Memory B cell (primary cell): ENCODE measurements around the gene PPP6R2.
"Not testable (repeated sequence)": the region's sequence is repeated elsewhere in the genome, so short reads cannot be mapped to it uniquely, and the experiment has no call there.

Experiments
- ATAC-seq: fragments of 150-1000 bp; cut with Tn5 transposase; 2 replicates; pipeline ENCODE4 v1.10.0; 2021; ENCODE audit warnings: low read depth, mild to moderate bottlenecking, moderate library complexity
- DNase-seq, 2 donors: peaks; one replicate each; pipeline ENCODE4 v3.0.0; 2022; ENCODE audit warnings: low spot score in 2 of 2
- H3K27ac Mint-ChIP-seq: one replicate; pipeline ENCODE4 v1.8.0; 2022; ENCODE audit warnings: mild to moderate bottlenecking, moderate library complexity, mixed read lengths
- H3K27me3 Mint-ChIP-seq: one replicate; pipeline ENCODE4 v1.8.0; 2022; ENCODE audit warnings: mixed read lengths
- H3K36me3 Mint-ChIP-seq: one replicate; pipeline ENCODE4 v1.8.0; 2022; ENCODE audit warnings: mild to moderate bottlenecking, mixed read lengths
- H3K4me1 Mint-ChIP-seq: one replicate; pipeline ENCODE4 v1.8.0; 2022; ENCODE audit warnings: mixed read lengths
- H3K4me3 Mint-ChIP-seq: one replicate; pipeline ENCODE4 v1.8.0; 2022; ENCODE audit warnings: mild to moderate bottlenecking, moderate library complexity, mixed read lengths
- H3K9me3 Mint-ChIP-seq: one replicate; pipeline ENCODE4 v1.8.0; 2022; ENCODE audit warnings: mixed read lengths

Gene PPP6R2

GRCh38 chr22:50420581-50420980 lies 77.5 kb downstream of the PPP6R2 start:
- H3K27me3 Mint-ChIP-seq: no peaks in the 10 kb centered on the region
- no peak for DNase-seq
- H3K4me1 Mint-ChIP-seq: peaks cover 1% of the 10 kb centered on the region
- ATAC-seq: no peak
- H3K36me3 Mint-ChIP-seq: peaks cover 32% of the 10 kb centered on the region
- H3K27ac Mint-ChIP-seq: no peak overlapping the region
- no peak overlapping the region for H3K4me3 Mint-ChIP-seq
- H3K9me3 Mint-ChIP-seq: no peaks in the 10 kb centered on the region

- Mint-ChIP-seq H3K9me3 (no peaks in the 10 kb centered on the region), H3K27me3 (no peaks in the 10 kb centered on the region), H3K36me3 (peaks cover 31% of the 10 kb centered on the region), H3K27ac (no peak overlapping the region), H3K4me3 (no peak overlapping the region), H3K4me1 (peaks cover 2% of the 10 kb centered on the region)
- ATAC-seq: no peak
- DNase-seq: no peak
Observed at GRCh38 chr22:50422046-50422445, 78.9 kb downstream of the PPP6R2 start.

- H3K36me3 Mint-ChIP-seq: peaks cover 29% of the 10 kb centered on the region
- DNase-seq: no peak
- ATAC-seq: no peak
- peaks cover 2% of the 10 kb centered on the region for H3K4me1 Mint-ChIP-seq
- H3K9me3 Mint-ChIP-seq: no peaks in the 10 kb centered on the region
- H3K4me3 Mint-ChIP-seq: no peak overlapping the region
- no peaks in the 10 kb centered on the region for H3K27me3 Mint-ChIP-seq
- no peak overlapping the region for H3K27ac Mint-ChIP-seq
Observed at GRCh38 chr22:50422961-50423815, 80.1 kb downstream of the PPP6R2 start.

- ATAC-seq: no peak
- no peak for DNase-seq
- no peaks in the 10 kb centered on the region for H3K27me3 Mint-ChIP-seq
- no peak overlapping the region for H3K4me3 Mint-ChIP-seq
- H3K9me3 Mint-ChIP-seq: no peaks in the 10 kb centered on the region
- peaks cover 2% of the 10 kb centered on the region for H3K4me1 Mint-ChIP-seq
- H3K27ac Mint-ChIP-seq: no peak overlapping the region
- H3K36me3 Mint-ChIP-seq: peaks cover 29% of the 10 kb centered on the region
Observed at GRCh38 chr22:50423956-50424355, 80.8 kb downstream of the PPP6R2 start.

- DNase-seq (no peak), ATAC-seq (no peak)
- Mint-ChIP-seq H3K4me1 (peaks cover 2% of the 10 kb centered on the region), H3K4me3 (no peak overlapping the region), H3K27me3 (no peaks in the 10 kb centered on the region), H3K36me3 (peaks cover 20% of the 10 kb centered on the region), H3K27ac (no peak overlapping the region), H3K9me3 (no peaks in the 10 kb centered on the region)
Observed at GRCh38 chr22:50425179-50425916, 82.2 kb downstream of the PPP6R2 start.

- no peak for ATAC-seq
- Mint-ChIP-seq H3K9me3 (no peaks in the 10 kb centered on the region), H3K27ac (peak overlapping the region; percentile 65)
Observed at GRCh38 chr22:50432131-50432876, 89.2 kb downstream of the PPP6R2 start.

GRCh38 chr22:50432877-50433510 lies 89.9 kb downstream of the PPP6R2 start:
- not testable (repeated sequence) for DNase-seq, H3K27ac Mint-ChIP-seq, H3K27me3 Mint-ChIP-seq, H3K9me3 Mint-ChIP-seq, ATAC-seq, H3K4me1 Mint-ChIP-seq, H3K4me3 Mint-ChIP-seq
- peaks cover 16% of the 10 kb centered on the region for H3K36me3 Mint-ChIP-seq

More at GRCh38 chr22:50432131-50432876, 89.2 kb downstream of the PPP6R2 start:
- Mint-ChIP-seq H3K4me3 (no peak overlapping the region), H3K36me3 (peaks cover 16% of the 10 kb centered on the region), H3K4me1 (no peaks in the 10 kb centered on the region), H3K27me3 (no peaks in the 10 kb centered on the region)
- no peak for DNase-seq

GRCh38 chr22:50434849-50435248 lies 91.7 kb downstream of the PPP6R2 start:
- H3K27me3 Mint-ChIP-seq: no peaks in the 10 kb centered on the region
- no peaks in the 10 kb centered on the region for H3K9me3 Mint-ChIP-seq
- H3K4me1 Mint-ChIP-seq: no peaks in the 10 kb centered on the region
- ATAC-seq (no peak), DNase-seq (no peak)
- peaks cover 11% of the 10 kb centered on the region for H3K36me3 Mint-ChIP-seq
- no peak overlapping the region for H3K27ac Mint-ChIP-seq
- H3K4me3 Mint-ChIP-seq: no peak overlapping the region

GRCh38 chr22:50435291-50436014 lies 92.3 kb downstream of the PPP6R2 start:
- no peaks in the 10 kb centered on the region for H3K27me3 Mint-ChIP-seq
- ATAC-seq: no peak
- H3K36me3 Mint-ChIP-seq: peaks cover 11% of the 10 kb centered on the region
- DNase-seq: no peak
- no peaks in the 10 kb centered on the region for H3K9me3 Mint-ChIP-seq
- H3K4me3 Mint-ChIP-seq: no peak overlapping the region
- no peaks in the 10 kb centered on the region for H3K4me1 Mint-ChIP-seq
- no peak overlapping the region for H3K27ac Mint-ChIP-seq

GRCh38 chr22:50436015-50436830 lies 93.1 kb downstream of the PPP6R2 start:
- Mint-ChIP-seq H3K27ac (no peak overlapping the region), H3K4me3 (no peak overlapping the region), H3K4me1 (no peaks in the 10 kb centered on the region), H3K27me3 (no peaks in the 10 kb centered on the region), H3K36me3 (peaks cover 9% of the 10 kb centered on the region), H3K9me3 (no peaks in the 10 kb centered on the region)
- DNase-seq: no peak
- no peak for ATAC-seq

GRCh38 chr22:50436841-50437341 lies 93.8 kb downstream of the PPP6R2 start:
- Mint-ChIP-seq H3K36me3 (peaks cover 5% of the 10 kb centered on the region), H3K9me3 (no peaks in the 10 kb centered on the region), H3K4me1 (no peaks in the 10 kb centered on the region), H3K27ac (no peak overlapping the region), H3K4me3 (no peak overlapping the region), H3K27me3 (no peaks in the 10 kb centered on the region)
- DNase-seq: no peak
- no peak for ATAC-seq

- Mint-ChIP-seq H3K27ac (no peak overlapping the region), H3K27me3 (no peaks in the 10 kb centered on the region), H3K36me3 (peaks cover 5% of the 10 kb centered on the region), H3K4me3 (no peak overlapping the region), H3K4me1 (no peaks in the 10 kb centered on the region), H3K9me3 (no peaks in the 10 kb centered on the region)
- ATAC-seq (no peak), DNase-seq (no peak)
Observed at GRCh38 chr22:50437511-50438304, 94.6 kb downstream of the PPP6R2 start.
